Neutrophil (primary cell): ENCODE data around the gene FOXC2.

Source experiments
- H3K27ac ChIP-seq: fragments of 200-600 bp; sonication (generic); 2 replicates; pipeline ENCODE4 v1.5.1; 2016; ENCODE audit warnings: mild to moderate bottlenecking, moderate library complexity
- H3K27me3 ChIP-seq: fragments of 200-600 bp; sonication (generic); 2 replicates; pipeline ENCODE4 v1.6.0; 2016; ENCODE audit warnings: mild to moderate bottlenecking
- H3K36me3 ChIP-seq: fragments of 200-600 bp; sonication (generic); 2 replicates; pipeline ENCODE4 v1.5.1; 2017
- H3K4me1 ChIP-seq, 2 experiments: fragments of 200-600 bp in 1 of 2; sonication (generic) in 1 of 2; 1 replicate in 1 of 2; 2 replicates in 1 of 2; pipeline versions ENCODE4 v1.5.1 to v1.6.1; 2013 to 2016; ENCODE audit warnings: low read depth in 1 of 2, low read length in 1 of 2, mild to moderate bottlenecking in 1 of 2, moderate library complexity in 1 of 2; ENCODE audit not compliant: control insufficient read depth in 1 of 2, insufficient read depth in 1 of 2
- H3K4me3 ChIP-seq, 2 experiments: fragments of 200-600 bp in 1 of 2; sonication (generic) in 1 of 2; 1 replicate in 1 of 2; 2 replicates in 1 of 2; pipeline ENCODE4 v1.5.1; 2013 to 2016; ENCODE audit warnings: low read depth in 1 of 2, low read length in 1 of 2, mild to moderate bottlenecking in 1 of 2, moderate library complexity in 1 of 2
- H3K9me3 ChIP-seq: fragments of 200-600 bp; sonication (generic); 2 replicates; pipeline ENCODE4 v1.5.1; 2016
- CTCF ChIP-seq: fragments of 200-600 bp; sonication (generic); IDR thresholded peaks from 2 replicates; pipeline ENCODE4 v1.5.1; 2016; ENCODE audit warnings: antibody characterized with exemption

FOXC2 gene

GRCh38 chr16:86547286-86547685 lies 19.3 kb upstream of the FOXC2 start:
- H3K27me3 ChIP-seq, result no peaks in the 10 kb centered on the region
- H3K9me3 ChIP-seq, result no peaks in the 10 kb centered on the region
- no peak for TF ChIP-seq CTCF
- H3K4me1 ChIP-seq, result no peaks in the 10 kb centered on the region
- H3K4me3 ChIP-seq, result no peak overlapping the region
- H3K36me3 ChIP-seq, result peaks cover 97% of the 10 kb centered on the region
- no peak overlapping the region for H3K27ac ChIP-seq

- no peak for TF ChIP-seq CTCF
- peaks cover 2 to 3% of the 10 kb centered on the region in 2 experiments for H3K4me1 ChIP-seq
- no peak overlapping the region for H3K27ac ChIP-seq
- no peak overlapping the region for H3K4me3 ChIP-seq
- peaks cover 77% of the 10 kb centered on the region for H3K36me3 ChIP-seq
- no peaks in the 10 kb centered on the region for H3K9me3 ChIP-seq
- H3K27me3 ChIP-seq, result no peaks in the 10 kb centered on the region
Measured at GRCh38 chr16:86549076-86549892, 17.3 kb upstream of the FOXC2 start.

DNA sequence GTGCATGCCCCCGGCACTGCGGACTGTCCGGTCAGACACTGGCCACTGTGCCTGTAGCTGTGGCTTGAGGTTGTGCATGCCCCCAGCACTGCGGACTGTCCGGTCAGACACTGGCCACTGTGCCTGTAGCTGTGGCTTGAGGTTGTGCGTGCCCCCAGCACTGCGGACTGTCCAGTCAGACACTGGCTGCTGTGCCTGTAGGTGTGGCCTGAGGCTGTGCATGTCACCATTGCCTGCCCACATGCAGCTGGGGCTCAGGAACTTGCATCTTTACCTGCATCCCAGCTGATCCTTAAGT lies 16.8 kb upstream of the FOXC2 start:
- H3K36me3 ChIP-seq, result peaks cover 72% of the 10 kb centered on the region
- H3K27me3 ChIP-seq, result no peaks in the 10 kb centered on the region
- H3K4me3 ChIP-seq, result no peak overlapping the region
- H3K4me1 ChIP-seq, result peaks cover 7 to 8% of the 10 kb centered on the region in 2 experiments
- H3K9me3 ChIP-seq, result no peaks in the 10 kb centered on the region
- no peak overlapping the region for H3K27ac ChIP-seq
- TF ChIP-seq CTCF, result no peak

- Histone ChIP-seq H3K36me3 (peaks cover 68% of the 10 kb centered on the region), H3K4me3 (no peak overlapping the region), H3K27me3 (no peaks in the 10 kb centered on the region), H3K9me3 (no peaks in the 10 kb centered on the region), H3K4me1 (peaks cover 8 to 10% of the 10 kb centered on the region in 2 experiments), H3K27ac (no peak overlapping the region)
- TF ChIP-seq CTCF, result no peak
Measured at GRCh38 chr16:86550281-86550680, 16.3 kb upstream of the FOXC2 start.

- Histone ChIP-seq H3K4me3 (no peak overlapping the region), H3K36me3 (peaks cover 37% of the 10 kb centered on the region), H3K27me3 (peaks cover 28% of the 10 kb centered on the region), H3K4me1 (peaks cover 13 to 16% of the 10 kb centered on the region in 2 experiments), H3K9me3 (no peaks in the 10 kb centered on the region), H3K27ac (no peak overlapping the region)
- TF ChIP-seq CTCF, result no peak
Measured at GRCh38 chr16:86553356-86553755, 13.3 kb upstream of the FOXC2 start.
